Activated CD8-positive, alpha-beta memory T cell treated with anti-CD3 and anti-CD28 coated beads, Interleukin-2, amount 50 U/mL, for 1 hour (primary cell): Measurements from ENCODE around the gene CFAP91.
"Not testable (repeated sequence)": the region's sequence is repeated elsewhere in the genome, so short reads cannot be mapped to it uniquely, and the experiment has no call there.

Experiments
- DNase-seq: peaks from one replicate; pipeline ENCODE4 v3.0.0-alpha.2; 2020; ENCODE audit errors: extremely low read depth

The CFAP91 gene

GRCh38 chr3:119677641-119677934, 25.2 kb upstream of the CFAP91 start:
- DNase-seq = no peak

- not testable (repeated sequence) for DNase-seq
Observed at GRCh38 chr3:119678209-119678608, 24.6 kb upstream of the CFAP91 start.

DNA sequence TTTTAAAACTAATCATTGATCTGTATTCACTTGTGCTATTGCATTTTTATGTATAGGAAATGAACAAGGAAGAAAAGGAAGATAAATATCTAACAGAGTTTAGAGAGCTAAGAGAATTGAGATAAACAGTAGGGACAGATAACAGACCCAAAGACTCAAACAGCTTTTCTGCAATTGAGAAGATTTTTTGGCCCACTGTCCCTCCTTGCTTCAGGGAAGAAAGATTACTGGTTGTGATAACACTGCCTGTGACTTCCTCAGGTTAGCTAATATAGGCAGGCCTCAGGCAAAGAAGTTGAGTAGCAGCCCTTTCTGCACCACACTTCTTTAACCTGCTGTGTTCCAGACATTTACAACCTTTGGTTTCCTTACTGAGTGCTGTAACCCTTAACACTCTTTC, 22.9 kb upstream of the CFAP91 start:
- DNase-seq = no peak

- DNase-seq = no peak
Observed at GRCh38 chr3:119681279-119681678, 21.5 kb upstream of the CFAP91 start.

DNA sequence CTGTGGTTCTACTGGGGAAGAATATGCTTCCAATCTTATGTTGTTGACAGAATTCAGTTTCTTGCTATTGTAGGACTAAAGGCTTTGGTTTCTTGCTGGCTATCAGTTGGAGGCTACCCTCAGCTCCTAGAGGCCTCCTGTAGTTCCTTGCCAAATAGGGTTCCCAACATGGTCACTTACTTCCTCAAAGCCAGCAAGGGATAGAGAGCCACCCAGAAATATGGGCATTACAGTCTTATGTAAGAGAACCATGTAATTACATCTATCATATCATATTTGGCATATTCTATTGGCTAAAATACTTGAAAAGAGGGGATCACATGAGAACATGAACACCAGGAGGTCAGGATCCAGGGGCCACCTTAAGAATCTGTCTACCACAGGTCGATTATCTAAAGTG, 19.4 kb upstream of the CFAP91 start:
- DNase-seq = no peak

- DNase-seq = no peak
Observed at GRCh38 chr3:119690043-119690656, 12.7 kb upstream of the CFAP91 start.

- no peak for DNase-seq
Observed at GRCh38 chr3:119695480-119695879, 7.3 kb upstream of the CFAP91 start.

DNA sequence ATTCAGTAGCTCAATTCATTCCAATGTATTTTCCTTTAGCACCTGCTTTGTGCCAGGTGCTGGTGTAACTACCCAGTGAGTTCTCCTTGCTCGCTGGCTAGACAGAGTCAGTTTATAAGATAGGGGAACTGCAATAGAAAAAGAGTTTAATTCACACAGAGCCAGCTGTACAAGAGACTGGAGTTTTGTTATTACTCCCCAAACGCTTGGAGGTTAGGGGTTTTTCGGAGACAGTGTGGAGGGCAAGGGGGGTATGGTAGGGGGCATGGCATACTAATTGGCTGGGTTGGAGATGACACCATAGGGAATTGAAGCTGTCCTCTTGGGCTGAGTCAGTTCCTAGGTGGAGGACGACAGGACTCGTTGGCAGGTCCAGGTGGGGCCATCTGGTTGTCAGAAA, 5.4 kb upstream of the CFAP91 start:
- DNase-seq = no peak

- DNase-seq = no peak
Observed at GRCh38 chr3:119700269-119700919, 2.4 kb upstream of the CFAP91 start.

DNA sequence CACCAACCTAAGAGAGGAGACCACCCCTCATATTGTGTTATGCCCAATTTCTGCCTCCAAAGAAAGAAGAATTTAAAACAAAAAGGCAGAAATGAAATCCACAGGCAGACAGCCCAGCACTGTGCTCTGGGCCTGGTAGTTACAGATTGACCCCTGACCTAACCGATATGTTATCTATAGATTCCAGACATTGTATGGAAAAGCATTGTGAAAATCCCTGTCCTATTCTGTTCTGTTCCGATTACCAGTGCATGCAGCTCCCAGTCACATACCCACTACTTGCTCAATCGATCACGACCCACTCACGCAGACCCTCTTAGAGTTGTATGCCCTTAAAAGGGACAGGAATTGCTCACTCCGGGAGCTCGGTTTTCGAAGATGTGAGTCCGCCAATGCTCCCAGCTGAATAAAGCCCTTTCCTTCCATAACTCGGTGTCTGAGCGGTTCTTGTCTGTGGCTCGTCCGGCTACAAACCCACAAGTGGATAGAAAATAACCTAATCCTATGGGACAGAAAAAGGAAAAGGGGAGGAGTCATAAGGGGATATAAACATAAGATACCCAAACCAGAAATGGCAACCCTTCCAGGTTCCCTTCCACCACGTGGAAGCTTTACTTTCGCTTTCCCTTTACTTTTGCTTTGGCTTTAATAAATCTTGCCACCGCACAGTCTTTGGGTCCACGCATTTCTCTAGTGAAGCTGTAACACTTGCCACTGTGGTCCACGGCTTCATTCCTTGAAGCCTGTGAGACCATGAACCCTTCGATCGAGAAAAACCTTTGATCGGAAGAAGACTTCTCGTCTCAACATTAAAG, 1.7 kb upstream of the CFAP91 start:
- no peak for DNase-seq

GRCh38 chr3:119703820-119704531, 1.2 kb downstream of the CFAP91 start:
- no peak for DNase-seq

- DNase-seq = no peak
Observed at GRCh38 chr3:119715105-119715504, 12.3 kb downstream of the CFAP91 start.

- no peak for DNase-seq
Observed at GRCh38 chr3:119716998-119717397, 14.2 kb downstream of the CFAP91 start.

DNA sequence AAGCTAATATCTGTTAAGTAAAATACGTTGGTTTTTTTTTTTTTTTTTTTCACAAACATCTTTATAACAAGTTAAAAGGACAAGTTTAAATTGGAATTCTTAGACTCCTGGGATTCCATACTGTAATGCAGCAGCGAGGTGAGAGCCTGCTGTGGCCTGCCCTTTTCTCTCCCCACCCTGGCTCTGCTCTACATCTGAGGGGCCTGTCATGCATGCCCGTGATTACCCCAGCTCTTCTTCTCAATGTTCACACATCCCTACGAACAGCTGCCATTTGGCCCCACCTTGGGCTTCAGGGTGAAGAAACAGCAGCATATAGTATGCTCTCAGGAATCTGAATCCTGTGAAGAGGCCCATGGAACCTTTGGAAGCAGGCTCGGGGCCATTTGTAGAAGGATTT, 14.7 kb downstream of the CFAP91 start:
- no peak for DNase-seq

GRCh38 chr3:119723022-119723421, 20.2 kb downstream of the CFAP91 start:
- no peak for DNase-seq

- DNase-seq = no peak
Observed at GRCh38 chr3:119726909-119727308, 24.1 kb downstream of the CFAP91 start.

- no peak for DNase-seq
Observed at GRCh38 chr3:119729996-119730395, 27.2 kb downstream of the CFAP91 start.

DNA sequence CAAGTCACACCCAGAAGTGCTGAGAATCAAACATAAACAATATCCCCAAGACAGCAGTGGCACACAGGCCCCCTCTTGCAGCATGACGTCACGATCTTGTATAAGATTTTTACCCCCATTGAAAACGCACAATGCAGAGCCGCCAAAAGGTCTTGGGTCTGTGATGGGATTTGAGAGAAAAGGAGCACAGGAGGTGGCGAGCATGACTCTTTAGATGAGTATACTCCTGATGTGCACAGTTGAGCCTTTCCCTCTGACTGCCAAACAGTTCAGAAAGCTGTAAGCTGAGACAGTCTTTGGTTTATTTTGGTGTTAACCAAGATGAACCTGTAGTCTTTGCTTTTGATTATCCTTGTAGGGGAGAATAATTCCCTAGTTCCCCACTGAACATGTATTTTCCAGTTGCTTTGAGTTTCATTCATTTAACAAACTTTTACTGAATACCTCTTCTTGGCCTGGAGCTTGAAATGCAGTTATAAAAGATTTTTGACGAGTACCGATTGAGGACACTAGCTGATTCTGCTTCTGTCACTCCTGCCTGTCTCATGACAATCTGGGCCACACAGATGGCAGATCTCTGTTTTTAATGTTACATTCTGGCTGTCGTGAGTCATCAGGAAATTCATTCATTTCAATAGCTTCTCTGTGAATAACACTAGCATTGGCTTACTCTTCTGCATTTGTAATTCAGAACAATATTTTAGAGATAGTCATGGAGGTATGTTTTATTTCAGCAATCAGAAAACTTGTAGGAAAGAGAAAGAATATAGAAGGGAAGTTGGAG, 28.9 kb downstream of the CFAP91 start:
- no peak for DNase-seq

DNA sequence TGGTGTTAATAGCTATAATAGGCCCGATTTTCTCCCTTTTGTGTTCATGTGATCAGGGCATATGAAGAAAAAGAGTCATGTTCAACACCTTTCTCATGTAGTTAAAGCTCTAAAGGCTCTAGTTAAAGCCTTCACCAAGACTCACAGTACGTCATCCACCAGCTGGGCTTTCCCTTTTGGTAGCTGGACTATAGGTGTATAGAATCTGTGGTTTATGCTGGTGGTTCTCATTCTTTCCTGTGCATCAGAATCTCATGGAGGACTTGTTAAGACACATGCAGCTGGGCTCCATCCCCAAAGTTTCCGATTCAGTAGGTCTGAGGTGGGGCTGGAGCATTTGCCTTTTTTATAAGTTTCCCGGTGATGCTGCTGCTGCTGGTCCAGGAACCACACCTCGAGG, 31.0 kb downstream of the CFAP91 start:
- no peak for DNase-seq

DNA sequence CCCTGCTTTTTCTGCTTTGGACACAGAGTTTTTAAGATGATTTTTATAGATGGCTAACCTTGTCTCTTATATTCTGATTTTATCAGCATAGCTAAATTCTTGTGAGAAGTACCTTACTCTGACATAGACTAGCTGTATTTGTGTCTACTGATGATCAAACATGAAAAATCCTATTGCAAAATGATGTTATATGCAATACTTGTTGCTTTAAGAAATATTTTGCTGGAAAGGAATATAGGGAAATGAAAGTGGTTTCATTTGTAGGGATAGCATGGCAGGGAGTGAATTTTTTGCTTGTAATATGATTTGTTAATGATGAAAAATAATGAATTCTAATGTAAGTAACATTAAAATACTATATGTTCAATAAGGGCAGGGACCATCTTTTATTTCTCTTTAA, 35.9 kb downstream of the CFAP91 start:
- DNase-seq = no peak

GRCh38 chr3:119741657-119742590, 39.1 kb downstream of the CFAP91 start:
- DNase-seq = no peak
